Suprapubic skin (tissue), 4 donors: Measurements from ENCODE around the gene ZNF433. TPM values are rescaled to one million over a fixed set of nuclear protein-coding genes. Genes with fewer than 3 reads are reported as not detected.

Source experiments
- DNase-seq, 2 donors: peaks; one replicate each; pipeline ENCODE4 v3.0.0-alpha.2; 2019; ENCODE audit warnings: low spot score in 2 of 2
- H3K27ac ChIP-seq: fragments of 200-600 bp; sonication (generic); one replicate; pipeline ENCODE4 v1.5.1; 2019
- H3K27me3 ChIP-seq: fragments of 200-600 bp; sonication (generic); one replicate; pipeline ENCODE4 v1.5.1; 2019
- H3K36me3 ChIP-seq: fragments of 200-600 bp; sonication (generic); one replicate; pipeline ENCODE4 v1.5.1; 2019
- H3K4me1 ChIP-seq: fragments of 200-600 bp; sonication (generic); one replicate; pipeline ENCODE4 v1.5.1; 2019
- H3K4me3 ChIP-seq: fragments of 200-600 bp; sonication (generic); one replicate; pipeline ENCODE4 v1.5.1; 2019; ENCODE audit warnings: mild to moderate bottlenecking
- H3K9me3 ChIP-seq: fragments of 200-600 bp; sonication (generic); one replicate; pipeline ENCODE4 v1.5.1; 2019
- CTCF ChIP-seq, 2 donors: fragments of 200-600 bp in 1 of 2; fragments of 450-650 bp in 1 of 2; sonication (generic) in 1 of 2; IDR thresholded peaks; one replicate each; pipeline ENCODE4 v1.5.1; 2016 to 2019; ENCODE audit warnings: antibody characterized with exemption in 2 of 2, mild to moderate bottlenecking in 1 of 2, moderate library complexity in 1 of 2
- EP300 ChIP-seq: sonication (generic); formaldehyde crosslinking; IDR thresholded peaks from one replicate; pipeline ENCODE4 v1.6.1; 2017; ENCODE audit warnings: antibody characterized with exemption
- POLR2A ChIP-seq, 2 donors: fragments of 450-650 bp; IDR thresholded peaks; one replicate each; pipeline ENCODE4 v1.6.1; 2017; ENCODE audit warnings: antibody characterized with exemption in 2 of 2, mild to moderate bottlenecking in 2 of 2, moderate library complexity in 2 of 2
- POLR2AphosphoS5 ChIP-seq, 3 donors: sonication (generic); formaldehyde crosslinking; IDR thresholded peaks; one replicate each; pipeline ENCODE4 v1.6.1; 2017; ENCODE audit warnings: antibody characterized with exemption in 3 of 3
- WGBS: methylation state at CpG from one replicate; pipeline ENCODE4 v1.1.5; 2018; 5-methylcytosine and 5-hydroxymethylcytosine counted together
- total RNA-seq, 4 donors: library from RNA; depleted of rRNA; stranded (reverse); fragments of >200 nt; gene quantifications; one replicate each; pipeline ENCODE4 v1.1.0, GENCODE V29; 2016

Gene ZNF433
- total RNA-seq, 4 donors from 2014 or later: 6.1 to 22.6 (median 10.4) TPM

- H3K36me3 ChIP-seq: peaks cover 28% of the 10 kb centered on the region
- no peak overlapping the region for H3K27ac ChIP-seq
- H3K4me1 ChIP-seq: no peaks in the 10 kb centered on the region
- DNase-seq: no peak
- peaks cover 28% of the 10 kb centered on the region for H3K9me3 ChIP-seq
- WGBS: 94% methylated on average over 9 of the region's 9 CpGs
- H3K4me3 ChIP-seq: no peak overlapping the region
- no peaks in the 10 kb centered on the region for H3K27me3 ChIP-seq
- no peak for TF ChIP-seq EP300
- no peak for TF ChIP-seq CTCF (IDR thresholded peaks at IDR 0.05)
- no peak for TF ChIP-seq POLR2AphosphoS5 (IDR thresholded peaks at IDR 0.05)
- TF ChIP-seq POLR2A (IDR thresholded peaks at IDR 0.05): no peak
Measured at GRCh38 chr19:11978492-11979100, 56.9 kb downstream of the ZNF433 start.

GRCh38 chr19:11973019-11973810 is 62.3 kb downstream of the ZNF433 start:
- WGBS: 84% methylated on average over 5 of the region's 5 CpGs
- Histone ChIP-seq H3K4me1 (no peaks in the 10 kb centered on the region), H3K36me3 (peaks cover 15% of the 10 kb centered on the region), H3K4me3 (no peak overlapping the region), H3K27ac (no peak overlapping the region), H3K9me3 (peaks cover 6% of the 10 kb centered on the region), H3K27me3 (no peaks in the 10 kb centered on the region)
- no peak for DNase-seq
- no peak for TF ChIP-seq POLR2AphosphoS5 (IDR thresholded peaks at IDR 0.05)
- TF ChIP-seq CTCF (IDR thresholded peaks at IDR 0.05): no peak
- no peak for TF ChIP-seq POLR2A (IDR thresholded peaks at IDR 0.05)
- no peak for TF ChIP-seq EP300

- peaks cover 6% of the 10 kb centered on the region for H3K4me1 ChIP-seq
- H3K27me3 ChIP-seq: no peaks in the 10 kb centered on the region
- DNase-seq: no peak
- no peak overlapping the region for H3K4me3 ChIP-seq
- H3K9me3 ChIP-seq: no peaks in the 10 kb centered on the region
- TF ChIP-seq POLR2A (IDR thresholded peaks at IDR 0.05): no peak
- no peak for TF ChIP-seq EP300
- no peak for TF ChIP-seq POLR2AphosphoS5 (IDR thresholded peaks at IDR 0.05)
- TF ChIP-seq CTCF (IDR thresholded peaks at IDR 0.05): no peak
- H3K27ac ChIP-seq: no peak overlapping the region
- WGBS: 93% methylated on average over 2 of the region's 2 CpGs
- no peaks in the 10 kb centered on the region for H3K36me3 ChIP-seq
Measured at GRCh38 chr19:11971041-11971440, 64.4 kb downstream of the ZNF433 start.

- H3K4me1 ChIP-seq: peaks cover 13% of the 10 kb centered on the region
- TF ChIP-seq EP300 (no peak), POLR2AphosphoS5 (IDR thresholded peaks at IDR 0.05) (no peak), CTCF (IDR thresholded peaks at IDR 0.05) (no peak), POLR2A (IDR thresholded peaks at IDR 0.05) (no peak)
- H3K27ac ChIP-seq: no peak overlapping the region
- DNase-seq: no peak
- no peaks in the 10 kb centered on the region for H3K27me3 ChIP-seq
- H3K36me3 ChIP-seq: no peaks in the 10 kb centered on the region
- H3K4me3 ChIP-seq: no peak overlapping the region
- H3K9me3 ChIP-seq: no peaks in the 10 kb centered on the region
- WGBS: 91% methylated on average over 1 of the region's 1 CpG
Measured at GRCh38 chr19:11970174-11970573, 65.3 kb downstream of the ZNF433 start.

- Histone ChIP-seq H3K36me3 (no peaks in the 10 kb centered on the region), H3K4me3 (peak within 1 kb of the TSS; percentile 71), H3K27ac (peak within 1 kb of the TSS; percentile 91), H3K27me3 (no peaks in the 10 kb centered on the region), H3K9me3 (no peaks in the 10 kb centered on the region), H3K4me1 (peaks cover 26% of the 10 kb centered on the region)
- TF ChIP-seq EP300 (no peak), POLR2A (IDR thresholded peaks at IDR 0.05) (peak in 1 of 2 donors; percentile 33)
- DNase-seq: peak; percentile 96 to 97
- WGBS: 4% methylated on average over 14 of the region's 47 CpGs
Measured at GRCh38 chr19:11964858-11965645, 70.4 kb downstream of the ZNF433 start, which contains the start of gene ZNF763. Gene ZNF763 (plus strand): TSS chr19:11965040. CDS start chr19:11965209, 169 bp downstream.

Other genes starting within 250 kb of the ZNF433 start
- gene ZNF491, start 237.2 kb downstream of the ZNF433 start, total RNA-seq: 1 to 10 TPM in 1 of 4 donors, under 1 TPM in 2, not detected in 1; 0.48 to 1.4 (median 0.59) TPM
- 10 to 100 TPM; 54.1 to 81.2 (median 62.7) TPM for gene ZNF440, start 221.4 kb downstream of the ZNF433 start, total RNA-seq
- 1 to 10 TPM; 5.4 to 8.9 (median 7.1) TPM for gene ZNF439, start 187.0 kb downstream of the ZNF433 start, total RNA-seq
- gene ZNF69, start 147.9 kb downstream of the ZNF433 start, total RNA-seq: 1 to 10 TPM; 1.3 to 6.7 (median 4.4) TPM
- 10 to 100 TPM in 3 of 4 donors, 1 to 10 TPM in 1; 10.0 to 34.0 (median 14.9) TPM for gene ZNF700, start 110.6 kb downstream of the ZNF433 start, total RNA-seq
- 1 to 10 TPM; 1.9 to 5.6 (median 3.8) TPM for gene ZNF763, start 70.6 kb downstream of the ZNF433 start, total RNA-seq
- 1 to 10 TPM in 2 of 4 donors, under 1 TPM in 1, not detected in 1; 0.34 to 1.3 (median 1.1) TPM for gene ZNF878, start 17.3 kb upstream of the ZNF433 start, total RNA-seq
- 10 to 100 TPM; 11.5 to 18.1 (median 12.3) TPM for gene ZNF844, start 29.1 kb upstream of the ZNF433 start, total RNA-seq
- 1 to 10 TPM; 2.1 to 8.8 (median 3.9) TPM for gene ZNF20, start 104.7 kb upstream of the ZNF433 start, total RNA-seq
- 1 to 10 TPM; 2.4 to 5.1 (median 4.3) TPM for gene ZNF625, start 121.1 kb upstream of the ZNF433 start, total RNA-seq
- 10 to 100 TPM in 1 of 4 donors, 1 to 10 TPM in 3; 7.3 to 10.8 (median 8.4) TPM for gene ZNF136, start 127.4 kb upstream of the ZNF433 start, total RNA-seq